ENCODE data around the gene AFDN. TPM values are rescaled to one million over a fixed set of nuclear protein-coding genes. Genes with fewer than 3 reads are reported as not detected.

The AFDN gene
- polyA plus RNA-seq, 1 experiment: 26.6 TPM

DNA sequence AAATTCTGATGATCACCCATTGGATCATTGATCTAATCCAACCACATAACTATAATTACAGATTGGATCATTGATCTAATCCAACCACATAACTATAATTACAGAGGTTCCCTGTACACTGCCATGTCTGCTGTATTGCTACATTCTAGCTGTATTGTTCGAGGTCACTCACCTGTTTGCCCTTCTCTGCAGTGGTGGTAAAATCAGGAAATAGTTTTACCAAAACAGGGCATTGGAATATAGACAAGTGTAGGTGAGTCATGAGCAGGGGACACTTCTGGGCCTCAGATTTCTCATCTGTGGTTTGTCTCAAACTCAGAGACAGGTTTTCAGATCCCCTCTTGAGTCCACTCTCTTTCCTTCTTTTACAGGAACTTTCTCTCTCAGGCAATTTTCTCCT lies 9.0 kb upstream of the AFDN start:
- TF ChIP-seq, protein P1, sequence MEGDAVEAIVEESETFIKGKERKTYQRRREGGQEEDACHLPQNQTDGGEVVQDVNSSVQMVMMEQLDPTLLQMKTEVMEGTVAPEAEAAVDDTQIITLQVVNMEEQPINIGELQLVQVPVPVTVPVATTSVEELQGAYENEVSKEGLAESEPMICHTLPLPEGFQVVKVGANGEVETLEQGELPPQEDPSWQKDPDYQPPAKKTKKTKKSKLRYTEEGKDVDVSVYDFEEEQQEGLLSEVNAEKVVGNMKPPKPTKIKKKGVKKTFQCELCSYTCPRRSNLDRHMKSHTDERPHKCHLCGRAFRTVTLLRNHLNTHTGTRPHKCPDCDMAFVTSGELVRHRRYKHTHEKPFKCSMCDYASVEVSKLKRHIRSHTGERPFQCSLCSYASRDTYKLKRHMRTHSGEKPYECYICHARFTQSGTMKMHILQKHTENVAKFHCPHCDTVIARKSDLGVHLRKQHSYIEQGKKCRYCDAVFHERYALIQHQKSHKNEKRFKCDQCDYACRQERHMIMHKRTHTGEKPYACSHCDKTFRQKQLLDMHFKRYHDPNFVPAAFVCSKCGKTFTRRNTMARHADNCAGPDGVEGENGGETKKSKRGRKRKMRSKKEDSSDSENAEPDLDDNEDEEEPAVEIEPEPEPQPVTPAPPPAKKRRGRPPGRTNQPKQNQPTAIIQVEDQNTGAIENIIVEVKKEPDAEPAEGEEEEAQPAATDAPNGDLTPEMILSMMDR (IDR thresholded peaks at IDR 0.05; ENCODE audit: low read depth, low read length): no peak
- CTCF ChIA-PET: no interaction called here

DNA sequence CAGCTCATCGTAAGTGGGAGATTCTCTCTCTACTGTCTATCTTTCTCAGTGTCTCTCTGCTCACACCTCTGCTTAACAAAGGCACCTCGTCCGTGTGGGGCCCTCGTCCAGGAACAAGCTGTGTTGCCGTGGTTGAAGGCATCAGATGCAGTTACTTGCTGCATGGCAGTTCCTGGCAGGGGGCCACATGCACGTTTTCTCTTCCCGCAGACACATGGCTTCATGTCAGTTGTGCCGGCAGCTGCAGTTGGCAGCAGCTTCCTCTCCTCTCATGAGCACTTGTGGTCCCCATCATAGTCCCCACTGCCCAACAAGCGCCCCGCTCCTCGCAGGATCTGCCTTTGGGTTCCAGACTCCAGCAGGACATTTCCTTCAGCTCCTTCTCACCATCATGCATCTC lies 7.1 kb upstream of the AFDN start:
- DNase-seq (ENCODE audit: low read depth, low spot score): no peak
- TF ChIP-seq, protein P1 (IDR thresholded peaks at IDR 0.05; ENCODE audit: low read depth, low read length): no peak
- CTCF ChIA-PET: no interaction called here

More for the DNA sequence above, 9.0 kb upstream of the AFDN start:
- POLR2A ChIA-PET: no interaction called here
- no peak for DNase-seq (ENCODE audit: low read depth, low spot score)
- H3K27me3 ChIP-seq (ENCODE audit: control insufficient read depth, insufficient read depth, low read length): peaks cover 3% of the 10 kb centered on the region
- H3K4me3 ChIP-seq (ENCODE audit: low read depth, low read length): no peak overlapping the region
- H3K9me3 ChIP-seq (ENCODE audit: control insufficient read depth, insufficient read depth, low read length): no peaks in the 10 kb centered on the region
- H3K27ac ChIP-seq (ENCODE audit: low read depth, low read length): no peak overlapping the region

DNA sequence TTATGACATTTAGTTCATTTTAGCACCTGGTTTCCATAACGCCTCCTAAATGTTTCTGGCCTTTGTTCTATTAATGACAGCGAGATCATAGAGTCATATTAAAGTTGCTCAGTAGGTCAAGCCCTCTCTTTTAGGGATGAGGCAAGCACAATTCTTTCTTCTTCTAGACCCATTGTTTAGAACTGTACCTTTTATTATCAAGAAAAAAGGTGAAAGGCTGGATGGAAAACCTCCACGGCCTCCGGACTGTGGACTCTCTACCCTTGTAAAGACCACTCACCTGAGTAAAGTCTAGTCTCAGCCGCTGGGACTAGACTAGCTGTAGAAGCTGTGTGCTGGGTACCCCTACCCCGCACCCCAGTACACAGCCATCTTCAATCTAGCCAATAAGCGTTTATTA lies 6.0 kb upstream of the AFDN start:
- ChIA-PET CTCF (no interaction called here), POLR2A (no interaction called here)
- TF ChIP-seq, protein P1 (IDR thresholded peaks at IDR 0.05; ENCODE audit: low read depth, low read length): no peak

More for the DNA sequence above, 7.1 kb upstream of the AFDN start:
- POLR2A ChIA-PET: no interaction called here
- Histone ChIP-seq H3K4me3 (ENCODE audit: low read depth, low read length) (no peak overlapping the region), H3K27ac (ENCODE audit: low read depth, low read length) (no peak overlapping the region), H3K9me3 (ENCODE audit: control insufficient read depth, insufficient read depth, low read length) (no peaks in the 10 kb centered on the region), H3K27me3 (ENCODE audit: control insufficient read depth, insufficient read depth, low read length) (peaks cover 3% of the 10 kb centered on the region)

DNA sequence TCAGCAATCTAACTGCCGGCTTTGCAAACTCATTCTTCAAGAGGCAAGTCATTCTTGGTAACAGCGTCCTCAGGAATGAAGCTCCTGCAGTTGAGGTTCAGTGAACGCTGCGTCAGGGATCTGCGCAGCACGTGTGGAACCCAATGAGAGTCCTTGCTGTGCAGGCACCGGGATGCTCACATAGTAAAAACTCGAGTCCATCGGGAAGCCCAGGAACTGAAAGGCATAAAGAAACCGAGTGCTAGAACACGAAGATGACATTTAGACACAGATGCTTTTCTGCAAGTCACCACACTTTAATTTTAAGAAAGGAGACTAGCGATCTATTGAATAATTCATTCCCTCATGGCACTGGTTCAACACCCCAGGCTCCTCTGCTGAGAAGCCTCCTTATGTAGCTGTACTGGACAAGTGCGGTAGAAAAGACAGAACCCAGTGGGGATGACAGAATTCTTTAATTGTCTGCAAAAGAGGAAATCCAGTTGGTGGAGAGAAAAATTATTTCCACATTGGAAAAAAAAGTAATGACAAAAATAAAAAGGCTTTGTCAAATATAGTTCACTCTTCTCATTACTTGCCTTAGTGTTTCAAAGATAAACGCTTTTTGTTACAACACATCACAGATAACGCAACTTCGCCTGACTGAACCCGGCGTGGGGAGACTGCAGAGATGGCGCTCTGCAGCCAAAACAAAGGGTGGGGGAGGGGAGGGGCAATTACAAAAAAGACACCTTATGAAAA lies 1.9 kb upstream of the AFDN start:
- CTCF ChIA-PET: interaction anchor here (1.0 kb wide), 1 partner anchor 19 kb away, joined by 3 read pairs; no protein-coding TSS in a partner anchor
- H3K4me3 ChIP-seq (ENCODE audit: low read depth, low read length): no peak overlapping the region
- H3K27ac ChIP-seq (ENCODE audit: low read depth, low read length): no peak overlapping the region
- TF ChIP-seq, protein P1 (IDR thresholded peaks at IDR 0.05; ENCODE audit: low read depth, low read length): no peak
- DNase-seq (ENCODE audit: low read depth, low spot score): no peak
- POLR2A ChIA-PET: no interaction called here
- peaks cover 6% of the 10 kb centered on the region; the same call in 1 of the 2 replicates for H3K9me3 ChIP-seq (ENCODE audit: control insufficient read depth, insufficient read depth, low read length)
- H3K27me3 ChIP-seq (ENCODE audit: control insufficient read depth, insufficient read depth, low read length): peaks cover 2% of the 10 kb centered on the region

More for the DNA sequence above, 6.0 kb upstream of the AFDN start:
- H3K27ac ChIP-seq (ENCODE audit: low read depth, low read length): no peak overlapping the region
- peaks cover 3% of the 10 kb centered on the region for H3K27me3 ChIP-seq (ENCODE audit: control insufficient read depth, insufficient read depth, low read length)
- no peak for DNase-seq (ENCODE audit: low read depth, low spot score)
- H3K4me3 ChIP-seq (ENCODE audit: low read depth, low read length): no peak overlapping the region
- H3K9me3 ChIP-seq (ENCODE audit: control insufficient read depth, insufficient read depth, low read length): no peaks in the 10 kb centered on the region; the same call in 1 of the 2 replicates
